GM12878 (cell line): Measurements from ENCODE around the gene PHB1. TPM values are rescaled to one million over a fixed set of nuclear protein-coding genes. Genes with fewer than 3 reads are reported as not detected.

Experiments used
- ASH2L ChIP-seq: fragments of 300-600, 200-600 bp; sonication (generic); IDR thresholded peaks from 2 replicates; pipeline ENCODE4 v1.6.1; 2017; ENCODE audit warnings: low read depth, mild to moderate bottlenecking, borderline replicate concordance
- CBX5 ChIP-seq: sonication (generic); IDR thresholded peaks from 2 replicates; pipeline ENCODE4 v1.6.1; 2016; ENCODE audit warnings: low read depth, moderate library complexity, mild to moderate bottlenecking, inconsistent platforms
- FOS ChIP-seq: IDR thresholded peaks from 3 replicates; pipeline ENCODE4 v1.6.1; 2011; ENCODE audit warnings: borderline replicate concordance; ENCODE audit not compliant: insufficient read length; ENCODE audit errors: extremely low read depth
- MEF2B ChIP-seq: fragments of 450-650 bp; IDR thresholded peaks from 2 replicates; pipeline ENCODE4 v1.6.1; 2018; ENCODE audit warnings: mild to moderate bottlenecking, moderate library complexity; ENCODE audit not compliant: partially characterized antibody, poor library complexity, severe bottlenecking
- PAX8 ChIP-seq: fragments of 450-650 bp; IDR thresholded peaks from 2 replicates; pipeline ENCODE4 v1.6.1; 2017; ENCODE audit warnings: mild to moderate bottlenecking, moderate library complexity
- PKNOX1 ChIP-seq: fragments of 450-650 bp; IDR thresholded peaks from 2 replicates; pipeline ENCODE4 v1.6.1; 2016; ENCODE audit warnings: mild to moderate bottlenecking
- POLR2AphosphoS2 ChIP-seq: IDR thresholded peaks from 2 replicates; pipeline ENCODE4 v1.6.1; 2011; ENCODE audit warnings: low read depth, mild to moderate bottlenecking, low read length, improper control_type of control experiment, moderate library complexity
- SKIL ChIP-seq: fragments of 450-650 bp; IDR thresholded peaks from 2 replicates; pipeline ENCODE4 v1.6.1; 2017; ENCODE audit warnings: mild to moderate bottlenecking, low read depth, inconsistent platforms; ENCODE audit not compliant: poor library complexity, severe bottlenecking
- SUPT20H ChIP-seq: IDR thresholded peaks from 2 replicates; pipeline ENCODE4 v1.6.1; 2011; ENCODE audit warnings: low read depth, mild to moderate bottlenecking, low read length, moderate library complexity, borderline replicate concordance; ENCODE audit not compliant: control insufficient read depth
- YBX1 ChIP-seq: fragments of 450-650 bp; IDR thresholded peaks from 2 replicates; pipeline ENCODE4 v1.6.1; 2016; ENCODE audit warnings: antibody characterized with exemption
- ZBTB11 ChIP-seq: fragments of 450-650 bp; formaldehyde crosslinking; IDR thresholded peaks from 2 replicates; pipeline ENCODE4 v1.5.0; 2022; ENCODE audit warnings: mild to moderate bottlenecking, missing genetic modification characterization
- ZNF592 ChIP-seq: fragments of 450-650 bp; IDR thresholded peaks from 2 replicates; pipeline ENCODE4 v1.6.1; 2017; ENCODE audit warnings: mild to moderate bottlenecking, moderate library complexity
- polyA plus RNA-seq, 11 experiments: library from polyadenylated mRNA; depleted of rRNA in 4 of 11; unstranded in 6 of 11; stranded (reverse) in 5 of 11; fragments of >200 nt; fragmentation: Nextera tagmentation in 4 of 11; fragmentation: Illumina TruSeq in 1 of 11; extraction: Ambion mirVana in 4 of 11; extraction: Trizol in 1 of 11; gene quantifications; 1 replicate in 1 of 11; 2 replicates in 10 of 11; pipeline versions ENCODE4 v1.2.1 to v1.2.3, GENCODE V29; 2011 to 2016; ENCODE audit warnings: inconsistent platforms in 2 of 11, missing spikeins in 2 of 11, low read depth in 1 of 11
- total RNA-seq, 4 experiments: library from RNA; depleted of rRNA in 3 of 4; stranded (reverse); fragments of >200 nt in 3 of 4; fragmentation: Illumina TruSeq in 1 of 4; extraction: Trizol in 1 of 4; gene quantifications; 2 replicates each; pipeline versions ENCODE4 v1.2.1 to v1.2.3, GENCODE V29; 2013 to 2021

PHB1 gene
- total and polyA plus RNA-seq, 10 of the 15 experiments (the other 5 are each of a cell fraction or from before 2014, with no cell fraction given), result 117 to 466 (median 248) TPM

GRCh38 chr17:49356320-49356719 lies 58.4 kb downstream of the PHB1 start (continued):
- no peak for TF ChIP-seq CBX5
- no peak for TF ChIP-seq POLR2AphosphoS2
- TF ChIP-seq ZNF592, result no peak
- no peak for TF ChIP-seq PKNOX1
- no peak for TF ChIP-seq PAX8
- no peak for TF ChIP-seq MEF2B
- TF ChIP-seq FOS, result no peak
- no peak for TF ChIP-seq ZBTB11 (CRISPR knock-in tag)
- no peak for TF ChIP-seq SUPT20H
- no peak for TF ChIP-seq SKIL
- TF ChIP-seq ASH2L, result no peak
- no peak for TF ChIP-seq YBX1
